ENCODE data around the gene NPTX2. TPM values are rescaled to one million over a fixed set of nuclear protein-coding genes. Genes with fewer than 3 reads are reported as not detected.

NPTX2 gene
- total RNA-seq, 1 experiment from 2014 or later, result not detected

DNA sequence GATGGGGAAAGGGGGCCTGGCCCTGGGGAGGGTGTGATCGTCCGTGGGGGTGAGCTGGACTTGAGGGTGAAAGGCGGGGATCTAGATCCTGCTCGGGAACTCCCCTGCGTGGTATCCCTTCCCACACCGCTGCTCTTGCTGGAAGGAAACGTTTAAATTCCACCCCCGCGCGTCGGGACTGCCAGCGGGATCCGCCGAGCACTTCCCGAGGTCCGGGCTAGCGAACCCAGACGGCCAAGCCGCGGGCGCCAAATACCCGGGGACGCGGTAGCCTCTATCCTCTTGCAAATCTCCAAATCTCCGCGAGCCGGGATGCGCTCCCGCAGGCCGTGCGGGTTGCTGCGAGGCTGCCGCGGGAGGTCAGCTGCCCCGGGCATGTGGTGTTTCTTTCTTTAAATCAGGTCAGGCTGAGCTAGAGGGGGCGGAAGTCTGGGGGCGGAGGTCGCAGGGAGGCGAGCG lies 904 bp downstream of the NPTX2 start:
- ChIA-PET RAD21 (ENCODE audit: low non-redundant PET in 1 of 2, low total read pairs in 2 of 2, uncharacterized antibody in 2 of 2, unreplicated experiment in 2 of 2) (no interaction called here), CTCF (no interaction called here), POLR2A (no interaction called here)
- H3K9ac ChIP-seq (ENCODE audit: low read length), result no peak overlapping the region
- H3K27me3 ChIP-seq (ENCODE audit: insufficient read depth, low read length), result peaks cover 38% of the 10 kb centered on the region
- H2AFZ ChIP-seq (ENCODE audit: low read depth, low read length, poor library complexity, severe bottlenecking), result no peak overlapping the region
- no peaks in the 10 kb centered on the region for H3K4me1 ChIP-seq (ENCODE audit: control insufficient read depth in 1 of 2, insufficient read depth in 2 of 2, low read length in 2 of 2)
- H4K20me1 ChIP-seq (ENCODE audit: insufficient read depth), result no peaks in the 10 kb centered on the region
- no peak overlapping the region for H3K27ac ChIP-seq (ENCODE audit: low read depth, low read length)
- H3K9me3 ChIP-seq (ENCODE audit: control insufficient read depth in 1 of 2, insufficient read depth in 1 of 2, low read depth in 1 of 2, low read length in 2 of 2), result no peaks in the 10 kb centered on the region
- BruUV-seq (replicated peaks), result no TSS peak
- no peak overlapping the region for H3K4me2 ChIP-seq (ENCODE audit: low read length)
- intact Hi-C loops (cut with micrococcal nuclease), result no loop called here
- ATAC-seq, result no peak
- H3K4me3 ChIP-seq (replicated peaks in 1 of 2; ENCODE audit: low read depth in 1 of 2, low read length in 2 of 2), result no peak overlapping the region
- H3K9me2 ChIP-seq (ENCODE audit: insufficient read depth), result no peaks in the 10 kb centered on the region
- TF ChIP-seq ZFX (IDR thresholded peaks at IDR 0.05) (no peak), RAD21 (IDR thresholded peaks at IDR 0.05; ENCODE audit: low read depth) (no peak), JUND (IDR thresholded peaks at IDR 0.05) (no peak)
- H3K36me3 ChIP-seq (ENCODE audit: control insufficient read depth in 1 of 2, insufficient read depth in 2 of 2, low read length in 2 of 2), result no peaks in the 10 kb centered on the region
- H3K79me2 ChIP-seq (ENCODE audit: insufficient read depth, low read length), result no peaks in the 10 kb centered on the region
- no peak for DNase-seq (ENCODE audit: low read depth, low spot score)

DNA sequence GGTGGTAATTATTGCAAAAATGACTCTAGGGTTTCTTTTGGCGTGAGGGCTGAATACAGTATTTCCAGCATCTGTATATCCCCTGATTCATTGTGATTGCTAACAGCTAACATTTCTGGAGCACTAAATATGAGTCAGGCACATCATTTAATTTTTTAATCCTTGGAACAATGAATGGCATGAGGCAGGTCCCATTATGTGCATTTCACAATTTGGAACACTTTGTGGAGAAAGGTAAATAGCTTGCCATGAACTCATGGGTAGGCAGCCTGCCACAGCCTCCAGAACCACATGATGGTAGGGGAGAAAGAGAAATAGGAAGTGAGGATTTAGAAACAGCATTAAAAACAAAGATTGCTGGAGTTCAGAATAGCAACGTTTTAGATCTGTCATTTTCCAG lies 1.7 kb downstream of the NPTX2 start:
- TF ChIP-seq EZH2phosphoT487 (IDR thresholded peaks at IDR 0.05; ENCODE audit: borderline replicate concordance), result no peak
- TF ChIP-seq TCF7L2 (IDR thresholded peaks at IDR 0.05; ENCODE audit: borderline replicate concordance, extremely low read depth, insufficient read depth, insufficient read length), result no peak
- TF ChIP-seq, protein P1, sequence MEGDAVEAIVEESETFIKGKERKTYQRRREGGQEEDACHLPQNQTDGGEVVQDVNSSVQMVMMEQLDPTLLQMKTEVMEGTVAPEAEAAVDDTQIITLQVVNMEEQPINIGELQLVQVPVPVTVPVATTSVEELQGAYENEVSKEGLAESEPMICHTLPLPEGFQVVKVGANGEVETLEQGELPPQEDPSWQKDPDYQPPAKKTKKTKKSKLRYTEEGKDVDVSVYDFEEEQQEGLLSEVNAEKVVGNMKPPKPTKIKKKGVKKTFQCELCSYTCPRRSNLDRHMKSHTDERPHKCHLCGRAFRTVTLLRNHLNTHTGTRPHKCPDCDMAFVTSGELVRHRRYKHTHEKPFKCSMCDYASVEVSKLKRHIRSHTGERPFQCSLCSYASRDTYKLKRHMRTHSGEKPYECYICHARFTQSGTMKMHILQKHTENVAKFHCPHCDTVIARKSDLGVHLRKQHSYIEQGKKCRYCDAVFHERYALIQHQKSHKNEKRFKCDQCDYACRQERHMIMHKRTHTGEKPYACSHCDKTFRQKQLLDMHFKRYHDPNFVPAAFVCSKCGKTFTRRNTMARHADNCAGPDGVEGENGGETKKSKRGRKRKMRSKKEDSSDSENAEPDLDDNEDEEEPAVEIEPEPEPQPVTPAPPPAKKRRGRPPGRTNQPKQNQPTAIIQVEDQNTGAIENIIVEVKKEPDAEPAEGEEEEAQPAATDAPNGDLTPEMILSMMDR (IDR thresholded peaks at IDR 0.05 in 2 of 3, conservative IDR thresholded peaks at IDR 0.05 in 1 of 3; ENCODE audit: borderline replicate concordance in 1 of 3, insufficient read depth in 1 of 3, low read depth in 2 of 3, low read length in 2 of 3), result no peak
- TF ChIP-seq, protein P2, sequence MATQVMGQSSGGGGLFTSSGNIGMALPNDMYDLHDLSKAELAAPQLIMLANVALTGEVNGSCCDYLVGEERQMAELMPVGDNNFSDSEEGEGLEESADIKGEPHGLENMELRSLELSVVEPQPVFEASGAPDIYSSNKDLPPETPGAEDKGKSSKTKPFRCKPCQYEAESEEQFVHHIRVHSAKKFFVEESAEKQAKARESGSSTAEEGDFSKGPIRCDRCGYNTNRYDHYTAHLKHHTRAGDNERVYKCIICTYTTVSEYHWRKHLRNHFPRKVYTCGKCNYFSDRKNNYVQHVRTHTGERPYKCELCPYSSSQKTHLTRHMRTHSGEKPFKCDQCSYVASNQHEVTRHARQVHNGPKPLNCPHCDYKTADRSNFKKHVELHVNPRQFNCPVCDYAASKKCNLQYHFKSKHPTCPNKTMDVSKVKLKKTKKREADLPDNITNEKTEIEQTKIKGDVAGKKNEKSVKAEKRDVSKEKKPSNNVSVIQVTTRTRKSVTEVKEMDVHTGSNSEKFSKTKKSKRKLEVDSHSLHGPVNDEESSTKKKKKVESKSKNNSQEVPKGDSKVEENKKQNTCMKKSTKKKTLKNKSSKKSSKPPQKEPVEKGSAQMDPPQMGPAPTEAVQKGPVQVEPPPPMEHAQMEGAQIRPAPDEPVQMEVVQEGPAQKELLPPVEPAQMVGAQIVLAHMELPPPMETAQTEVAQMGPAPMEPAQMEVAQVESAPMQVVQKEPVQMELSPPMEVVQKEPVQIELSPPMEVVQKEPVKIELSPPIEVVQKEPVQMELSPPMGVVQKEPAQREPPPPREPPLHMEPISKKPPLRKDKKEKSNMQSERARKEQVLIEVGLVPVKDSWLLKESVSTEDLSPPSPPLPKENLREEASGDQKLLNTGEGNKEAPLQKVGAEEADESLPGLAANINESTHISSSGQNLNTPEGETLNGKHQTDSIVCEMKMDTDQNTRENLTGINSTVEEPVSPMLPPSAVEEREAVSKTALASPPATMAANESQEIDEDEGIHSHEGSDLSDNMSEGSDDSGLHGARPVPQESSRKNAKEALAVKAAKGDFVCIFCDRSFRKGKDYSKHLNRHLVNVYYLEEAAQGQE (IDR thresholded peaks at IDR 0.05; ENCODE audit: low read depth), result no peak
- TF ChIP-seq RAD21 (IDR thresholded peaks at IDR 0.05; ENCODE audit: low read depth), result no peak
- TF ChIP-seq SRF (IDR thresholded peaks at IDR 0.05; ENCODE audit: low read depth), result no peak
- TF ChIP-seq CEBPB (IDR thresholded peaks at IDR 0.05; ENCODE audit: low read depth), result no peak
- no peak for TF ChIP-seq ZFX (IDR thresholded peaks at IDR 0.05)
- no peak for TF ChIP-seq ELF1 (IDR thresholded peaks at IDR 0.05; ENCODE audit: borderline replicate concordance, low read depth)
- TF ChIP-seq, protein P3, sequence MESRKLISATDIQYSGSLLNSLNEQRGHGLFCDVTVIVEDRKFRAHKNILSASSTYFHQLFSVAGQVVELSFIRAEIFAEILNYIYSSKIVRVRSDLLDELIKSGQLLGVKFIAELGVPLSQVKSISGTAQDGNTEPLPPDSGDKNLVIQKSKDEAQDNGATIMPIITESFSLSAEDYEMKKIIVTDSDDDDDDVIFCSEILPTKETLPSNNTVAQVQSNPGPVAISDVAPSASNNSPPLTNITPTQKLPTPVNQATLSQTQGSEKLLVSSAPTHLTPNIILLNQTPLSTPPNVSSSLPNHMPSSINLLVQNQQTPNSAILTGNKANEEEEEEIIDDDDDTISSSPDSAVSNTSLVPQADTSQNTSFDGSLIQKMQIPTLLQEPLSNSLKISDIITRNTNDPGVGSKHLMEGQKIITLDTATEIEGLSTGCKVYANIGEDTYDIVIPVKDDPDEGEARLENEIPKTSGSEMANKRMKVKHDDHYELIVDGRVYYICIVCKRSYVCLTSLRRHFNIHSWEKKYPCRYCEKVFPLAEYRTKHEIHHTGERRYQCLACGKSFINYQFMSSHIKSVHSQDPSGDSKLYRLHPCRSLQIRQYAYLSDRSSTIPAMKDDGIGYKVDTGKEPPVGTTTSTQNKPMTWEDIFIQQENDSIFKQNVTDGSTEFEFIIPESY (IDR thresholded peaks at IDR 0.05; ENCODE audit: extremely low read depth, insufficient replicate concordance, low read length), result no peak
- no peak for TF ChIP-seq CBX3 (IDR thresholded peaks at IDR 0.05; ENCODE audit: low read depth)
- TF ChIP-seq POLR2AphosphoS5 (IDR thresholded peaks at IDR 0.05; ENCODE audit: low read depth, low read length), result no peak
- H3K9ac ChIP-seq (ENCODE audit: low read length), result no peak overlapping the region
- H3K4me2 ChIP-seq (ENCODE audit: low read length), result no peak overlapping the region
- ChIA-PET RAD21 (ENCODE audit: low non-redundant PET in 1 of 2, low total read pairs in 2 of 2, uncharacterized antibody in 2 of 2, unreplicated experiment in 2 of 2) (no interaction called here), CTCF (no interaction called here), POLR2A (no interaction called here)
- H3K27me3 ChIP-seq (ENCODE audit: insufficient read depth, low read length), result peaks cover 44% of the 10 kb centered on the region
- H3K4me3 ChIP-seq (replicated peaks in 1 of 2; ENCODE audit: low read depth in 1 of 2, low read length in 2 of 2), result no peak overlapping the region
- no peaks in the 10 kb centered on the region for H4K20me1 ChIP-seq (ENCODE audit: insufficient read depth)
- H2AFZ ChIP-seq (ENCODE audit: low read depth, low read length, poor library complexity, severe bottlenecking), result no peak overlapping the region
- no peak for ATAC-seq
- no peaks in the 10 kb centered on the region for H3K36me3 ChIP-seq (ENCODE audit: control insufficient read depth in 1 of 2, insufficient read depth in 2 of 2, low read length in 2 of 2)
- intact Hi-C loops (cut with micrococcal nuclease), result no loop called here
- no TSS peak for BruUV-seq (replicated peaks)
- no peaks in the 10 kb centered on the region for H3K9me3 ChIP-seq (ENCODE audit: control insufficient read depth in 1 of 2, insufficient read depth in 1 of 2, low read depth in 1 of 2, low read length in 2 of 2)
- H3K9me2 ChIP-seq (ENCODE audit: insufficient read depth), result no peaks in the 10 kb centered on the region
- no peak overlapping the region for H3K27ac ChIP-seq (ENCODE audit: low read depth, low read length)
- no peaks in the 10 kb centered on the region for H3K79me2 ChIP-seq (ENCODE audit: insufficient read depth, low read length)
- H3K4me1 ChIP-seq (ENCODE audit: control insufficient read depth in 1 of 2, insufficient read depth in 2 of 2, low read length in 2 of 2), result no peaks in the 10 kb centered on the region
- no peak for DNase-seq (ENCODE audit: low read depth, low spot score)

Measured in HCT116 (cell line).